SK-N-DZ (cell line): ENCODE results near the gene MUC5B.
"Not testable (repeated sequence)": the region's sequence is repeated elsewhere in the genome, so short reads cannot be mapped to it uniquely, and the experiment has no call there.

Experiments
- DNase-seq: peaks from one replicate; pipeline ENCODE4 v3.0.0-alpha.2; 2015; ENCODE audit warnings: low spot score

The MUC5B gene

DNA sequence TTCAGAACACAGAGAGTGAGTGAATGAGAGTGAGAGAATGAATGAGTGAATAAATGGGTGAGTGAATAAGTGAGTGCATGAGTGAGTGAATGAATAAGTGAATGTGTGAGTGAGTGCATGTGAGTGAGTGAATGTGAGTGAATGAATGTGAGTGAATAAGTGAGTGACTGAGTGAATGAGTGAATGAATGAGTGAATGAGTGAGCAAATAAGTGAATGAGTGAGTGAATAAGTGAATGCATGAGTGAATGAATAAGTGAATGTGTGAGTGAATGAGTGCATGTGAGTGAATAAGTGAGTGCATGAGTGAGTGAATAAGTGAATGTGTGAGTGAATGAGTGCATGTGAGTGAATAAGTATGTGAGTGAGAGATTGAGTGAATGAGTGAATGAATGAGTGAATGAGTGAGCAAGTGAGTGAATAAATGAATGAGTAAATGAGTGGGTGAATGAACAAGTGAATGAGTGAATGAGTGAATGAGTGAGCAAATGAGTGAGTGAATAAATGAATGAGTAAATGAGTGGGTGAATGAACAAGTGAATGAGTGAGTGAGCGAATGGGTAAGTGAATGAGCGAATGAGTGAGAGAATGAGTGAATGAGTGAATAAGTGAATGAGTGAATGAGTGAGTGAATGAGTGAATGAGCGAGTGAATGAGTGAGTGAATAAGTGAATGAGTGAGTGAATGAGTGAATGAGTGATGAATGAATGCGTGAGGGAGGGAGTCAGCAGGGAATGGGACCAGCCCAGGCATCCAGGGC, 21.3 kb upstream of the MUC5B start:
- DNase-seq, result no peak

DNA sequence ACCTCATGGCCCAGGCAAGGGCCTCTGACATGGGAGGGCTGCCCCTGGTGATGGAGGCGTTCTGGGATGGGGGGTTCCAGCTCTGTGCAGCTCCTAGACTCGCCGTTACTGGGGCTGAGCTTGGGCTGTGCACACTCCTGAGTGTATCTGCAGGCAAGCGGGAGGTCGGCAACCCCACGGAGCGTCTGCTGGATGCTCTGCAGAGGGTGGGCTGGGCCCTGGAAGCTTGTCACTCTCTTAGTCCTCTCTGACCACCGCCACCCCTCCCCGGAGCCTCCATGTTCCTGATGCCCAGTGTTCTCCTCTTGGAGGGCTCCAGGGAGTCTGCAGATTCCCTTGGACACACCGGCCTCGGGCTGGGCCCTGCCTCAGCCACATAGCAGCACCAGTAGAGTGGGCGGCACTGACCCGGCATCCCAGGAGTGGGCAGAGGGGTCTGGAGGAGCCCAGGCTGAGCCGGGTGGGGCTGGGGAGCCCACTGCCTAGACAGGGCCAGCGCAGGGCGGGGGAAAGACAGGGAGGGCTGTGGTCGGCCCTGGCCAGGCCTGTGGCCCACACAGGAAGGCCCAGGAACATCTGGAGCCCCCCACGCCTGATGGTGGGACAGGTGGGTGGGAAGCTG, 20.6 kb upstream of the MUC5B start:
- no peak for DNase-seq

DNA sequence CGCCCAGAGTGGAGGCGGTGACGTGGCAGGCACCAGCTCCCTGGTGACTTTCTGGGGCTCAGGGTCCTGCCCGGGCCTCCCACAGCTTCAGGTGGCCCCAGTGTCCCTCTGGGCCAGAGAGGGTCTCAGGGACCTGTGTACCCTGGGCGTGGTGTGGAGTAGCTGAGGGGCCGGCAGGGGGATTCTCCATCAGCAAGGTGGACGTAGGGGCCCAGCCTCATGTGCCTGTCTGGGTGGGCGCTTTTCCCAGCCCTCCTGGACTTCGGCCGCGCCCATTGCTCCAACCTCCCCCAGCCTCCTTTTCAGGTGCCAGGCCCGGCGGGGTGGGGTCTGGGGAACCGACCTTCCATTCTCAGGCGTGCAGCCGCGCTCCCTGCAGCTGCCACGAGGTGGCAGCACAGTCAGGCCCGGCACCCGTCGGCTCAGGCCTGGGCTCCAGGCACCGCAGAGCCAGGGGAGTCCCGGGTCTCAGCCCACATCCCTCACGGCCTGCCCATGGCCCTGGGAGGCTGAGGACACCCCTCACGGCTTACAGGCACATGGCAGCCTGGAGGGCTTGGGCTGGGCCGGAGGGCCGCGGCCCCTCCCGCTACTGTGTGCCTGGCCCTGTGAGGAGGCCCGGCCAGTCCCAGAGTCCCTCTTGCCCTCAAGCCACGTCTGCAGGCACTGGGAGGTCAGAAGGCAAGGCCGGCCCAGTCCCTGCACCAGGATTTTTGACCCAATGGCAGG, 19.9 kb upstream of the MUC5B start:
- peak; percentile 56 for DNase-seq

DNA sequence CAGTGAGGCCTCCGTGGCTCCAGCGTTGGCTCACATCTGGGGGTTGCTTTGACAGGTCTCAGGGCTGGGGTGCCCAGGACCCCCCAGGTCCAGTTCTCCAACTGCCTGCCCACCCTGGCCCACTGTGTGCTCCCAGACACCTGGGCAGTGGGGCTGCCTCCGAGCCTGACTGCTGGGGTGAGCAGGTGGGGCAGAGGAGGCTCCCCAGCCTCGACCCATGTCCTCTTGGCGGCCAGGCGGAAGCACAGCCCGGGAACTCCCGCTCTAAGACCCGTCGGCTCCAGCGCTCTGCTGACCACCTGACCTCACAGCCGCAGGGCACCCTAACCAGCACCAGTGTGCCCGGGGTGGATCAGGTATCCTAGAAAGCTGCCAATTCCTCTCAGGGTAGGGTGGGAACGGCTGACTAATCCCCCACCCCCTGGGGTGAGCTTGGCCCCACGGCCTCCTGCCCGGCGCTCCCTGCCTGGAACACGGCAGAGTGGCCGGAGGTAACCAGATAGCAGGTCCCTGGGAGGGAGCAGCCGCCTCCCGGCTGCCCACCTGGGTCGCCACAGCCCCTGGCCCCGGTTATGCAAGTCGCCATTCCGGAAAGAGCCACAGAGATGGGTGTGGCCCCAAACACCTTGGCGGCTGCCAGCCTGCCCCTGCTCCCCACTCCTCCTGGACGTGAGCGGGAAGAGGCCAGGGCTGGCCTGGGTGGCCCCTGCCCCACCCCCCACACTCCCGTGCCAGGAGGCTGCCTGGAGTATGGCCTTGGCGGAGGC, 19.2 kb upstream of the MUC5B start:
- no peak for DNase-seq

DNA sequence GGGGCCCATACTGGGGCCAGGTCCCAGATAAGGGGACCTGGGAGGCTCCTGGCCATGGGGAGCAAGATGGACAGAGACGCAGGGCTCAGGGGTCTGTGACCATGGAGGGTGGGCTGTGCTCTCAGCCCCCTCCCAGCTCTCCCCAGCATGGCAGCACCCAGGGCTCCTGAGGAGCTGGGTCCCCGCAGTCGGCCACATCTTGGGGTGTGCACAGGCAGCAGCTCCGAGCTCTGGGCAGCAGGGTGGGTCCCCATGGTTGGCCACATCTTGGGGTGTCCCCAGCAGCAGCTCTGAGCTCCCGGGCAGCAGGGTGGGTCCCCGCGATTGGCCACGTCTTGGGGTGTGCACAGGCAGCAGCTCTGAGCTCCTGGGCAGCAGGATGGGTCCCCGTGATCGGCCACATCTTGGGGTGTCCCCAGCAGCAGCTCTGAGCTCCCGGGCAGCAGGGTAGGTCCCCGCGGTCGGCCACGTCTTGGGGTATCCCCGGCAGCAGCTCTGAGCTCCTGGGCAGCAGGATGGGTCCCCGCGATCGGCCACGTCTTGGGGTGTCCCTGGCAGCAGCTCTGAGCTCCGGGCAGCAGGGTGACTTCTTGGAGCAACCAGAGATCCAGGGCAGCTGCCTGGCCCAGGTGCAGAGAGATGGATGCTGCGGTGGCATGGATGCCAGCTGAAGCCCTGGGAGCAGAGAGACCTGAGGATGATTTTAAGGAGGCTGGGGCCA, 18.3 kb upstream of the MUC5B start:
- no peak for DNase-seq

GRCh38 chr11:1205121-1205986, 17.5 kb upstream of the MUC5B start:
- DNase-seq, result no peak

GRCh38 chr11:1205987-1206331, 16.9 kb upstream of the MUC5B start:
- no peak for DNase-seq

DNA sequence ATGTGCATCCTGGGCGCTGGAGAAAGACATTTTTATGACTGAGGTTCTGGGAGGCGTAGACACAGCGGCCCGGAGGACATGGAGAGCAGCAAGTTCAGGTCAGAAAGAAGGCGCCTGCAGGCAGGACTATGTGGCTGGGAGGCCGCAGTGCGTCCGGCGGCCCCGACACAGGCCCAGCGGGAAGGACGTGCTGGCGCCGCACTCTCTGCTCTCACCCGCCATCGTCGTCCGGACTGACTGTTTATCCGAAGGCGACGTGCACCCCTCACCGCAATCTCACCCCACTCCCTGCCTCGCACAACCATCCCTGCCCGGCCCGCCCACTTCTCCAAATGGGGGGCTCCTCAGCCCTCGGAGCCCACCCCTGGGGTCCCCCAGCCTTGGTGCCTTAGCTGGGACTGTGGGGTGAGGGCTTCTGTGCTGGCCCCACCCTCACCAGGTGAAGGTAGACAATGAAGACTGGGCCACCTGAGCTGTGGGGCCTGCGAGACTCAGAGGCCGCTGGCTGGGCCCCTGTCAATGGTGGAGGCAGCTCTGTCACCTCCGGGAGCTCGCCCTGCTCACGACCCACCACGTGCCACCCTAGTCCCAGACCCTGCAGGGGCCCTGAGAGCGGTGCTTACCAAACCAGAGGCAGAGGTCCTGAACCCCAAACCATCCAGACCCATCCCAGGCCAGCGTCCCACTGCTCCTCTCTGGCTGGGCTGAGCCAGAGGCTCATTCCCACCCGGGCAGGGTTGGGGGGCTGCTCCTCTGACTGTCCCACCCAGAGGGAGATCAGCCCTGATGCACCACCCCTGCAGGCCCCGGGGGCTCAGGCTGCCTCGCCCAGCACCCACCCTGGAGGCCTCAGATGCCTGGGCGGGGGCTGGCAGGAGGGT, 16.2 kb upstream of the MUC5B start:
- no peak for DNase-seq

GRCh38 chr11:1207401-1208143, 15.3 kb upstream of the MUC5B start:
- no peak for DNase-seq

GRCh38 chr11:1208144-1208393, 14.8 kb upstream of the MUC5B start:
- DNase-seq, result no peak

- DNase-seq, result no peak
Observed at GRCh38 chr11:1208394-1209261, 14.2 kb upstream of the MUC5B start.

- no peak for DNase-seq
Observed at GRCh38 chr11:1209371-1210057, 13.4 kb upstream of the MUC5B start.

DNA sequence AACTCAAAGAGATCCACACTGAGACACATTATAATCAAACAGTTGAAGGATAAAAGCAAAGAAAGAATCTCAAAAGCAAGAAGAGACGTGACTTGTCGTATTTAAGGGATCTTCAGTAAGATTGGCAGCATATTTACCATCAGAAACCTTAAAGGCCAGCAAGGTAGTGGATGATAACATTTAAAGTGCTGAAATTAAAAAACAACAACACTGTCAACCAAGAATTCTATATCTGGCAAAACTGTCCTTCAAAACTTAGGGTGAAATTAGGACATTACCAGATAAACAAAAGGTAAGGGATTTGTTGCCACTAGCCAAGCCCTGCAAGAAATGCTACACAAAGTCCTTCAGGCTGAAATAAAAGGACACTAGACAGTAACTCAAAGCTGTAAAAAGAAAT, 11.0 kb upstream of the MUC5B start:
- no peak for DNase-seq

DNA sequence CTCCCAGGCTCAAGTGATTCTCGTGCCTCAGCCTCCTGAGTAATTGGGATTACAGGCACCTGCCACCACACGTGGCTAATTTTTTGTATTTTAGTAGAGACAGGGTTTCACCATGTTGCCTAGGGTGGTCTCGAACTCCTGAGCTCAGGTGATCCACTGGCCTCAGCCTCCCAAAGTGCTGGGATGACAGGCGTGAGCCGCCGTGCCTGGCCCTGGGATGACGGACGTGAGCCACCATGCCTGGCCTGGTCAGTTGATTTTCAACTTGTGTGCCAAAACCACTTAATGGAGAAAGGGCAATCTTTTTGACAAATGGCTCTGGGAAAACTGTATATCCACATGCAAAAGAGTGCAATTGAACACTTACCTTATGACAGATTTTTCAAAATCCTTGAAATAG, 7.0 kb upstream of the MUC5B start:
- DNase-seq, result not testable (repeated sequence)

- no peak for DNase-seq
Observed at GRCh38 chr11:1217151-1217550, 5.7 kb upstream of the MUC5B start.

DNA sequence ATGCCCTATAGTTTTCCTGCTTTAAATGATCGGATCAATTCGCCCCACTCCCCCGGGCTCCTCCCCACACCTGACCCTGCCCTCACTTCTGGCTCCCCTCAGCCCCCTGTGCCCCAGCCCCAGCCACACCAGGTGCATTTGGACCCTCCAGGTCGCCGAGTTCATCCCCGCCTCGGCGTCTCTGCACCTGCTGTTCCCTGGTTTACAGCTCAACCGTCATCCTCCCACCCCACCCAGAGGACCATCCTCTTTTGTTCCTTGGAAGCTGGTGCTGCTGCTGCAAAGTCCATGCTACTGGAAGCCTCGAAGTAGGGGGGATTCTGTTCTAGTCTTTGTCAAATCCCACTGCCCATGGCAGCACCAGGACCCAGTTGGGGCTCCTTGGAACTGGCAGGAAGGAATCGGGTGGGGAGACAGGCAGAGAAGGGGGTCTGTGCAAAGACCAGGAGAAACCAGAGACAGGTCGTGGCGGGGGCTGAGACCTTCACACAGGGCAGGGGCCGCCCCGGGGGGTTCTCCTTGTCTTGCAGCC, 4.5 kb upstream of the MUC5B start:
- DNase-seq, result no peak

- DNase-seq, result no peak
Observed at GRCh38 chr11:1218788-1219445, 3.9 kb upstream of the MUC5B start.
